ENCODE data around the gene AP4M1.
A peak's percentile ranks its signal among the peaks of the same experiment; 100 is the strongest.

AP4M1 gene

GRCh38 chr7:100148225-100148558 is 46.7 kb downstream of the AP4M1 start:
- no peak for DNase-seq (ENCODE audit: low spot score)
- no peak for TF ChIP-seq CTCF (IDR thresholded peaks at IDR 0.05)
- peak overlapping the region; percentile 99 for H3K4me3 ChIP-seq
- H3K27ac ChIP-seq: peak overlapping the region; percentile 85 to 96

GRCh38 chr7:100148559-100149328 is 47.3 kb downstream of the AP4M1 start, which contains the start of gene LAMTOR4:
LAMTOR4 (plus strand) TSS chr7:100148918; CDS start chr7:100148973, 55 bp downstream.
- DNase-seq (ENCODE audit: low spot score): peak; percentile 100
- no peak for TF ChIP-seq CTCF (IDR thresholded peaks at IDR 0.05)
- Histone ChIP-seq H3K4me3 (peak within 1 kb of the TSS; percentile 99), H3K27ac (peak within 1 kb of the TSS; percentile 85 to 96)

- Histone ChIP-seq H3K4me3 (no peak overlapping the region), H3K27ac (no peak overlapping the region)
- no peak for DNase-seq (ENCODE audit: low spot score)
- no peak for TF ChIP-seq CTCF (IDR thresholded peaks at IDR 0.05)
Measured at GRCh38 chr7:100152404-100152803, 51.0 kb downstream of the AP4M1 start.

GRCh38 chr7:100152937-100153666 is 51.7 kb downstream of the AP4M1 start:
- no peak for DNase-seq (ENCODE audit: low spot score)
- Histone ChIP-seq H3K27ac (no peak overlapping the region), H3K4me3 (no peak overlapping the region)
- TF ChIP-seq CTCF (IDR thresholded peaks at IDR 0.05): no peak

GRCh38 chr7:100153708-100154535 is 52.5 kb downstream of the AP4M1 start:
- TF ChIP-seq CTCF (IDR thresholded peaks at IDR 0.05): no peak
- DNase-seq (ENCODE audit: low spot score): no peak
- H3K27ac ChIP-seq: no peak overlapping the region

GRCh38 chr7:100154651-100155491 is 53.4 kb downstream of the AP4M1 start:
- DNase-seq (ENCODE audit: low spot score): no peak
- no peak for TF ChIP-seq CTCF (IDR thresholded peaks at IDR 0.05)
- H3K27ac ChIP-seq: no peak overlapping the region

More at GRCh38 chr7:100153708-100154535, 52.5 kb downstream of the AP4M1 start:
- no peak overlapping the region for H3K4me3 ChIP-seq

More at GRCh38 chr7:100154651-100155491, 53.4 kb downstream of the AP4M1 start:
- H3K4me3 ChIP-seq: no peak overlapping the region

All from coronary artery (tissue), 2 donors.